Adipose tissue (tissue), 3 donors: ENCODE data around the gene EHD1. TPM values are rescaled to one million over a fixed set of nuclear protein-coding genes. Genes with fewer than 3 reads are reported as not detected.
"Not testable (repeated sequence)": the region's sequence is repeated elsewhere in the genome, so short reads cannot be mapped to it uniquely, and the experiment has no call there.

ENCODE experiments used
- H3K27ac ChIP-seq: one replicate; pipeline ENCODE4 v1.5.1; 2013; ENCODE audit warnings: low read depth, low read length
- WGBS, 3 donors: extraction: QIAGEN DNeasy Blood & Tissue Kit; methylation state at CpG; one replicate each; pipeline ENCODE4 v1.1.7; 2013; 5-methylcytosine and 5-hydroxymethylcytosine counted together
- polyA plus RNA-seq, 3 donors: library from polyadenylated mRNA; stranded (reverse); fragments of 200-250 nt; gene quantifications; one replicate each; pipeline ENCODE4 v1.2.3, GENCODE V29; 2013
- donor health status: healthy with polysubstance abuse.
- donor health status: Bipolar disorder and iron deficiency.
- donor health status: healthy.

The EHD1 gene
- polyA plus RNA-seq, 3 donors, result 10.3 to 68.5 (median 22.9) TPM

GRCh38 chr11:64826578-64827450, 51.6 kb downstream of the EHD1 start:
- WGBS, 3 donors, result 88 to 93% (median 91%) methylated on average over 52 of the region's 52 CpGs
- no peak overlapping the region for H3K27ac ChIP-seq

GRCh38 chr11:64826062-64826461, 52.4 kb downstream of the EHD1 start:
- WGBS, 3 donors, result 86 to 94% (median 89%) methylated on average over 7 of the region's 7 CpGs
- H3K27ac ChIP-seq, result no peak overlapping the region

GRCh38 chr11:64823568-64824119, 54.8 kb downstream of the EHD1 start:
- H3K27ac ChIP-seq, result no peak overlapping the region
- 61 to 83% (median 66%) methylated on average over 11 of the region's 11 CpGs for WGBS, 3 donors

GRCh38 chr11:64817476-64817875, 60.9 kb downstream of the EHD1 start:
- 81 to 88% (median 85%) methylated on average over 3 of the region's 3 CpGs for WGBS, 3 donors
- H3K27ac ChIP-seq, result no peak overlapping the region

GRCh38 chr11:64815433-64815832, 63.0 kb downstream of the EHD1 start:
- 54 to 94% (median 91%) methylated on average over 5 of the region's 5 CpGs for WGBS, 3 donors
- not testable (repeated sequence) for H3K27ac ChIP-seq

GRCh38 chr11:64814712-64815187, 63.7 kb downstream of the EHD1 start:
- no peak overlapping the region for H3K27ac ChIP-seq
- 64 to 76% (median 65%) methylated on average over 7 of the region's 7 CpGs for WGBS, 3 donors

GRCh38 chr11:64813826-64814225, 64.6 kb downstream of the EHD1 start:
- 30 to 86% (median 83%) methylated on average over 5 of the region's 5 CpGs for WGBS, 3 donors
- no peak overlapping the region for H3K27ac ChIP-seq

GRCh38 chr11:64810891-64811272, 67.5 kb downstream of the EHD1 start:
- WGBS, 3 donors, result 40 to 52% (median 49%) methylated on average over 17 of the region's 17 CpGs
- no peak overlapping the region for H3K27ac ChIP-seq

GRCh38 chr11:64810271-64810890, 68.0 kb downstream of the EHD1 start, which contains the start of gene MEN1:
Gene MEN1, minus strand, starts transcription at chr11:64810551. Its CDS starts 442 bp downstream, at chr11:64810109.
- WGBS, 3 donors, result 0 to 1% (median 0%) methylated on average over 45 to 46 of the region's 46 CpGs
- H3K27ac ChIP-seq, result no peak within 1 kb of the TSS

- WGBS, 3 donors, result 2 to 10% (median 5%) methylated on average over 32 to 44 of the region's 44 CpGs
These were observed 68.6 kb downstream of the EHD1 start for GRCh38 chr11:64809781-64810241.

GRCh38 chr11:64805481-64805880, 72.9 kb downstream of the EHD1 start:
- 94 to 97% (median 94%) methylated on average over 9 of the region's 9 CpGs for WGBS, 3 donors

More at GRCh38 chr11:64809781-64810241, 68.6 kb downstream of the EHD1 start:
- H3K27ac ChIP-seq, result no peak overlapping the region

GRCh38 chr11:64804346-64805210, 73.8 kb downstream of the EHD1 start:
- H3K27ac ChIP-seq, result no peak overlapping the region
- WGBS, 3 donors, result 91 to 94% (median 91%) methylated on average over 41 of the region's 41 CpGs

More at GRCh38 chr11:64805481-64805880, 72.9 kb downstream of the EHD1 start:
- no peak overlapping the region for H3K27ac ChIP-seq

- no peak overlapping the region for H3K27ac ChIP-seq
- WGBS, 3 donors, result 42 to 44% (median 43%) methylated on average over 15 of the region's 15 CpGs
These were observed 74.5 kb downstream of the EHD1 start for GRCh38 chr11:64803846-64804345.

GRCh38 chr11:64803158-64803845, 75.1 kb downstream of the EHD1 start, which contains the start of gene MAP4K2:
Gene MAP4K2, minus strand, starts transcription at chr11:64803214. Its CDS starts 65 bp downstream, at chr11:64803149.
- no peak within 1 kb of the TSS for H3K27ac ChIP-seq
- WGBS, 3 donors, result 0 to 1% (median 0%) methylated on average over 18 to 58 of the region's 58 CpGs

- 9 to 11% (median 10%) methylated on average over 41 to 54 of the region's 54 CpGs for WGBS, 3 donors
- no peak overlapping the region for H3K27ac ChIP-seq
These were observed 75.9 kb downstream of the EHD1 start for GRCh38 chr11:64802370-64803157.
